ENCODE results near the gene PRIMPOL. TPM values are rescaled to one million over a fixed set of nuclear protein-coding genes. Genes with fewer than 3 reads are reported as not detected.
"Not testable (repeated sequence)": the region's sequence is repeated elsewhere in the genome, so short reads cannot be mapped to it uniquely, and the experiment has no call there.

The PRIMPOL gene
- total and polyA plus RNA-seq, 9 donors, result 22.9 to 32.6 (median 25.5) TPM

GRCh38 chr4:184648313-184649025, 1.1 kb upstream of the PRIMPOL start:
- 0% methylated on average over 52 of the region's 52 CpGs for WGBS (ENCODE audit: insufficient coverage)
- H3K27ac ChIP-seq (ENCODE audit: low read length), result peak overlapping the region; percentile 97
- no peaks in the 10 kb centered on the region for H3K9me3 ChIP-seq (replicated peaks; ENCODE audit: control insufficient read depth, low read depth, low read length)
- no peaks in the 10 kb centered on the region for H3K27me3 ChIP-seq (ENCODE audit: control insufficient read depth, insufficient read depth, low read length)
- H3K4me3 ChIP-seq (ENCODE audit: low read length), result peak overlapping the region; percentile 92
- peaks cover 26% of the 10 kb centered on the region for H3K4me1 ChIP-seq (ENCODE audit: control insufficient read depth, insufficient read depth, low read length)
- peaks cover 16% of the 10 kb centered on the region for H3K36me3 ChIP-seq (ENCODE audit: control insufficient read depth, insufficient read depth, low read length)
- peak; percentile 74 for DNase-seq

GRCh38 chr4:184649971-184650855, 675 bp downstream of the PRIMPOL start:
- Histone ChIP-seq H3K9me3 (replicated peaks; ENCODE audit: control insufficient read depth, low read depth, low read length) (no peaks in the 10 kb centered on the region), H3K4me1 (ENCODE audit: control insufficient read depth, insufficient read depth, low read length) (peaks cover 26% of the 10 kb centered on the region), H3K27me3 (ENCODE audit: control insufficient read depth, insufficient read depth, low read length) (no peaks in the 10 kb centered on the region), H3K4me3 (ENCODE audit: low read length) (peak overlapping the region; percentile 62), H3K27ac (ENCODE audit: low read length) (peak overlapping the region; percentile 97), H3K36me3 (ENCODE audit: control insufficient read depth, insufficient read depth, low read length) (peaks cover 13% of the 10 kb centered on the region)
- 14% methylated on average over 11 of the region's 21 CpGs for WGBS (ENCODE audit: insufficient coverage)
- DNase-seq, result no peak

DNA sequence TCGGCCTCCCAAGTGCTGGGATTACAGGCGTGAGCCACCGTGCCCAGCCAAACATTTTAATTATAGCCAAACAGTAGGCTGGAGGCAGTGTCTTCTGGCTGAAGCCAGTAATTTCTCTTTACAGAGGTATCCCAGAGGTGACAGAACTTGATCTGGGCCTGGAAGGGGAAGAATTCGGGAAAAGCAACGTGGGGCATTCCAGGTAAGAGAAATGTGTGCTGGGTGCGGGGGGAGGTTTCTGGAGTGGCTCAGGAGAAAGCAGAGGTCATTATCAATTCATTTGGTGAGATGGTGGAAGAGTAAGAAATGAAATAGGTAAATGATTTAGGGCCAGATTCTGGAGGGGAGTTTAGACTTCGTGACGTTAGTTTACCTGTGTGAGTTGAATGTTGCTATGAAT, 2.4 kb downstream of the PRIMPOL start:
- H3K27ac ChIP-seq (ENCODE audit: low read length), result no peak overlapping the region
- WGBS (ENCODE audit: insufficient coverage), result 86% methylated on average over 5 of the region's 8 CpGs
- H3K27me3 ChIP-seq (ENCODE audit: control insufficient read depth, insufficient read depth, low read length), result no peaks in the 10 kb centered on the region
- no peak for DNase-seq
- H3K36me3 ChIP-seq (ENCODE audit: control insufficient read depth, insufficient read depth, low read length), result peaks cover 7% of the 10 kb centered on the region
- peaks cover 32% of the 10 kb centered on the region for H3K4me1 ChIP-seq (ENCODE audit: control insufficient read depth, insufficient read depth, low read length)
- no peaks in the 10 kb centered on the region for H3K9me3 ChIP-seq (replicated peaks; ENCODE audit: control insufficient read depth, low read depth, low read length)
- no peak overlapping the region for H3K4me3 ChIP-seq (ENCODE audit: low read length)

- not testable (repeated sequence) for H3K36me3 ChIP-seq (ENCODE audit: control insufficient read depth, insufficient read depth, low read length); H3K9me3 ChIP-seq (replicated peaks; ENCODE audit: control insufficient read depth, low read depth, low read length); H3K4me3 ChIP-seq (ENCODE audit: low read length); DNase-seq; H3K27me3 ChIP-seq (ENCODE audit: control insufficient read depth, insufficient read depth, low read length)
- H3K27ac ChIP-seq (ENCODE audit: low read length), result peak overlapping the region; percentile 63
- peaks cover 27% of the 10 kb centered on the region for H3K4me1 ChIP-seq (ENCODE audit: control insufficient read depth, insufficient read depth, low read length)
Observed at GRCh38 chr4:184652681-184653080, 3.1 kb downstream of the PRIMPOL start.

GRCh38 chr4:184653650-184654049, 4.1 kb downstream of the PRIMPOL start:
- WGBS (ENCODE audit: insufficient coverage), result no CpG with 5 or more reads among the region's 2 CpGs
- Histone ChIP-seq H3K27me3 (ENCODE audit: control insufficient read depth, insufficient read depth, low read length) (no peaks in the 10 kb centered on the region), H3K4me3 (ENCODE audit: low read length) (no peak overlapping the region), H3K27ac (ENCODE audit: low read length) (peak overlapping the region; percentile 63), H3K9me3 (replicated peaks; ENCODE audit: control insufficient read depth, low read depth, low read length) (no peaks in the 10 kb centered on the region), H3K4me1 (ENCODE audit: control insufficient read depth, insufficient read depth, low read length) (peaks cover 20% of the 10 kb centered on the region), H3K36me3 (ENCODE audit: control insufficient read depth, insufficient read depth, low read length) (no peaks in the 10 kb centered on the region)
- DNase-seq, result peak; percentile 84

GRCh38 chr4:184655889-184656869, 6.6 kb downstream of the PRIMPOL start:
- H3K4me3 ChIP-seq (ENCODE audit: low read length), result no peak overlapping the region
- peak overlapping the region; percentile 53 for H3K27ac ChIP-seq (ENCODE audit: low read length)
- 50% methylated on average over 4 of the region's 8 CpGs for WGBS (ENCODE audit: insufficient coverage)
- peaks cover 2% of the 10 kb centered on the region for H3K36me3 ChIP-seq (ENCODE audit: control insufficient read depth, insufficient read depth, low read length)
- peak; percentile 85 for DNase-seq
- peaks cover 12% of the 10 kb centered on the region for H3K4me1 ChIP-seq (ENCODE audit: control insufficient read depth, insufficient read depth, low read length)
- H3K27me3 ChIP-seq (ENCODE audit: control insufficient read depth, insufficient read depth, low read length), result no peaks in the 10 kb centered on the region
- no peaks in the 10 kb centered on the region for H3K9me3 ChIP-seq (replicated peaks; ENCODE audit: control insufficient read depth, low read depth, low read length)

DNA sequence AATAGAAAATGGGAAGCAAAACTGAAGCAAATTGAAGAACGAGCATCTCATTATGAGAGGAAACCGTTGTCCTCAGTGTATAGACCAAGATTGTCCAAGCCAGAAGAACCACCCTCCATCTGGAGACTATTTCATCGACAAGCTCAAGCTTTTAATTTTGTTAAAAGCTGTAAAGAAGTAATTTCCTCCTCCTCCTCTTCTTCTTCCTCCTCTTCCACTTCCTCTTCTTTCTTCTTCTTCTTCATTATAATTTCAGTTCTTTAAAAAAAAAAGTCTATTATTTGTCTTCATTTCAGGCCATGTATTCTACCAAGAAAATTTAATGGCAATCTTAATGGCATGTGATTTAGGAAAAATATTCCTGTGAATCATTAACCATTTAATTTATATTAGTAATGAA, 7.6 kb downstream of the PRIMPOL start:
- DNase-seq, result no peak
- no peak overlapping the region for H3K27ac ChIP-seq (ENCODE audit: low read length)
- H3K27me3 ChIP-seq (ENCODE audit: control insufficient read depth, insufficient read depth, low read length), result no peaks in the 10 kb centered on the region
- no peak overlapping the region for H3K4me3 ChIP-seq (ENCODE audit: low read length)
- H3K9me3 ChIP-seq (replicated peaks; ENCODE audit: control insufficient read depth, low read depth, low read length), result no peaks in the 10 kb centered on the region
- peaks cover 12% of the 10 kb centered on the region for H3K4me1 ChIP-seq (ENCODE audit: control insufficient read depth, insufficient read depth, low read length)
- H3K36me3 ChIP-seq (ENCODE audit: control insufficient read depth, insufficient read depth, low read length), result peaks cover 4% of the 10 kb centered on the region
- WGBS (ENCODE audit: insufficient coverage), result no CpG with 5 or more reads among the region's 3 CpGs

- not testable (repeated sequence) for H3K4me3 ChIP-seq (ENCODE audit: low read length); DNase-seq; H3K36me3 ChIP-seq (ENCODE audit: control insufficient read depth, insufficient read depth, low read length); H3K27ac ChIP-seq (ENCODE audit: low read length); H3K9me3 ChIP-seq (replicated peaks; ENCODE audit: control insufficient read depth, low read depth, low read length); H3K27me3 ChIP-seq (ENCODE audit: control insufficient read depth, insufficient read depth, low read length)
- 100% methylated on average over 1 of the region's 9 CpGs for WGBS (ENCODE audit: insufficient coverage)
- H3K4me1 ChIP-seq (ENCODE audit: control insufficient read depth, insufficient read depth, low read length), result peaks cover 12% of the 10 kb centered on the region
Observed at GRCh38 chr4:184657820-184658219, 8.3 kb downstream of the PRIMPOL start.

DNA sequence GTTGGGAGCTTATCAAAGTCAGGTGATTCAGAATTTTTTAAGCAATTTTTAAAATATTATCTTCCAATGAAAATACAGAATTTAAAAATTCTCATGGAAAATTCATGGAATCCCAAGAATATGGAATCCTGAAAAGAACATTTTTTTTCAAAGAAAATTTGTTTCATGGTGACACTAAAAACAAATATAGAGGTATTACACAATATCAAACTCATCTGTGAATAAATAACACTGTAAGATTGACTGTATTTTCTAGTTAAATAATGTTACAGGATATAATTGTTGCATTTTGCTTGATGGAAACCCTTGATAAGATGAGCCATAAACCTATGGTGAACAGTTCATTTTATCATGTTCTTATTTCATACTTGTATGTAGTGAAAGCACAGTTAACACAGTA, 11.4 kb downstream of the PRIMPOL start:
- H3K9me3 ChIP-seq (replicated peaks; ENCODE audit: control insufficient read depth, low read depth, low read length), result no peaks in the 10 kb centered on the region
- no peaks in the 10 kb centered on the region for H3K27me3 ChIP-seq (ENCODE audit: control insufficient read depth, insufficient read depth, low read length)
- no peak overlapping the region for H3K4me3 ChIP-seq (ENCODE audit: low read length)
- no peak for DNase-seq
- peaks cover 2% of the 10 kb centered on the region for H3K4me1 ChIP-seq (ENCODE audit: control insufficient read depth, insufficient read depth, low read length)
- H3K27ac ChIP-seq (ENCODE audit: low read length), result no peak overlapping the region
- H3K36me3 ChIP-seq (ENCODE audit: control insufficient read depth, insufficient read depth, low read length), result peaks cover 13% of the 10 kb centered on the region

All from muscle of leg (tissue), 11 donors.